SKM-1 (cell line): ENCODE measurements around the gene SGIP1.
A peak's percentile ranks its signal among the peaks of the same experiment; 100 is the strongest.

Experiments used
- DNase-seq: peaks from one replicate; lab custom pipeline; 2025; ENCODE audit not compliant: unreplicated experiment; lab: John Stamatoyannopoulos, UW

SGIP1 gene

GRCh38 chr1:66533804-66534740 is at the start of gene SGIP1:
TSS of gene SGIP1 (plus strand) at chr1:66534153. CDS start at chr1:66534359, 206 bp downstream.
- no peak for DNase-seq

- DNase-seq, result no peak
Observed at GRCh38 chr1:66489151-66489550, 44.8 kb upstream of the SGIP1 start.

- DNase-seq, result no peak
Observed at GRCh38 chr1:66489972-66490601, 43.9 kb upstream of the SGIP1 start.

- no peak for DNase-seq
Observed at GRCh38 chr1:66490816-66491215, 43.1 kb upstream of the SGIP1 start.

- DNase-seq, result no peak
Observed at GRCh38 chr1:66492424-66492823, 41.5 kb upstream of the SGIP1 start.

- no peak for DNase-seq
Observed at GRCh38 chr1:66493731-66494130, 40.2 kb upstream of the SGIP1 start.

GRCh38 chr1:66494482-66494881 is 39.5 kb upstream of the SGIP1 start:
- no peak for DNase-seq

GRCh38 chr1:66495495-66495894 is 38.5 kb upstream of the SGIP1 start:
- DNase-seq, result no peak

- DNase-seq, result no peak
Observed at GRCh38 chr1:66497910-66498309, 36.0 kb upstream of the SGIP1 start.

GRCh38 chr1:66500301-66500700 is 33.7 kb upstream of the SGIP1 start:
- DNase-seq, result no peak

GRCh38 chr1:66502086-66502485 is 31.9 kb upstream of the SGIP1 start:
- no peak for DNase-seq

- peak; percentile 8 for DNase-seq
Observed at GRCh38 chr1:66503841-66504470, 30.0 kb upstream of the SGIP1 start.

GRCh38 chr1:66505671-66506392 is 28.1 kb upstream of the SGIP1 start:
- no peak for DNase-seq

- DNase-seq, result no peak
Observed at GRCh38 chr1:66506393-66506687, 27.6 kb upstream of the SGIP1 start.

- no peak for DNase-seq
Observed at GRCh38 chr1:66506991-66507390, 27.0 kb upstream of the SGIP1 start.

- DNase-seq, result no peak
Observed at GRCh38 chr1:66510407-66510806, 23.5 kb upstream of the SGIP1 start.

GRCh38 chr1:66511118-66511517 is 22.8 kb upstream of the SGIP1 start:
- DNase-seq, result no peak

GRCh38 chr1:66517959-66518358 is 16.0 kb upstream of the SGIP1 start:
- no peak for DNase-seq

GRCh38 chr1:66518654-66519053 is 15.3 kb upstream of the SGIP1 start:
- DNase-seq, result no peak

- no peak for DNase-seq
Observed at GRCh38 chr1:66519992-66520391, 14.0 kb upstream of the SGIP1 start.

GRCh38 chr1:66520655-66521054 is 13.3 kb upstream of the SGIP1 start:
- DNase-seq, result no peak
